NOMO-1 treated with DMSO at 0.1 percent for 48 hours (cell line): ENCODE results near the gene ZNF329.

Experiments
- DNase-seq: peaks from one replicate; lab custom pipeline; 2025; ENCODE audit not compliant: unreplicated experiment; lab: John Stamatoyannopoulos, UW

Gene ZNF329

GRCh38 chr19:58118979-58119733 is 31.4 kb downstream of the ZNF329 start:
- no peak for DNase-seq

GRCh38 chr19:58117841-58118575 is 32.6 kb downstream of the ZNF329 start:
- no peak for DNase-seq

GRCh38 chr19:58108546-58108817 is 42.1 kb downstream of the ZNF329 start:
- no peak for DNase-seq

GRCh38 chr19:58107778-58108545 is 42.6 kb downstream of the ZNF329 start:
- DNase-seq = no peak

GRCh38 chr19:58098682-58098998 is 51.9 kb downstream of the ZNF329 start:
- DNase-seq = no peak

GRCh38 chr19:58097781-58098681 is 52.6 kb downstream of the ZNF329 start, which contains the start of gene ZSCAN18:
Gene ZSCAN18, minus strand, starts transcription at chr19:58098231. Its CDS starts 7,964 bp downstream, at chr19:58090267.
- DNase-seq = no peak

- DNase-seq = no peak
Measured at GRCh38 chr19:58097349-58097748, 53.2 kb downstream of the ZNF329 start.

- DNase-seq = no peak
Measured at GRCh38 chr19:58096884-58097283, 53.7 kb downstream of the ZNF329 start.

- DNase-seq = no peak
Measured at GRCh38 chr19:58095328-58095727, 55.3 kb downstream of the ZNF329 start.

GRCh38 chr19:58093071-58093470 is 57.5 kb downstream of the ZNF329 start:
- DNase-seq = no peak

- no peak for DNase-seq
Measured at GRCh38 chr19:58091251-58091995, 59.2 kb downstream of the ZNF329 start.

GRCh38 chr19:58089846-58090245 is 60.7 kb downstream of the ZNF329 start:
- no peak for DNase-seq

- DNase-seq = no peak
Measured at GRCh38 chr19:58088521-58089052, 62.0 kb downstream of the ZNF329 start.

- DNase-seq = no peak
Measured at GRCh38 chr19:58086825-58087710, 63.5 kb downstream of the ZNF329 start.

- no peak for DNase-seq
Measured at GRCh38 chr19:58085348-58085875, 65.2 kb downstream of the ZNF329 start.

GRCh38 chr19:58084596-58085347 is 65.8 kb downstream of the ZNF329 start:
- no peak for DNase-seq

GRCh38 chr19:58083021-58083420 is 67.6 kb downstream of the ZNF329 start:
- no peak for DNase-seq

GRCh38 chr19:58079792-58080191 is 70.8 kb downstream of the ZNF329 start:
- DNase-seq = no peak
